HFFc6 (cell line): Measurements from ENCODE around the gene VAV3. TPM values are rescaled to one million over a fixed set of nuclear protein-coding genes. Genes with fewer than 3 reads are reported as not detected.

ENCODE experiments used
- DNase-seq: peaks from one replicate; pipeline ENCODE4 v3.0.0-alpha.2; 2018
- H3K27ac Mint-ChIP-seq: 2 replicates; pipeline ENCODE4 v1.8.0; 2020; ENCODE audit warnings: mild to moderate bottlenecking, mixed read lengths
- H3K27me3 Mint-ChIP-seq: 2 replicates; pipeline ENCODE4 v1.8.0; 2021; ENCODE audit warnings: mild to moderate bottlenecking, moderate library complexity, mixed read lengths; ENCODE audit not compliant: insufficient read depth
- H3K36me3 Mint-ChIP-seq: 2 replicates; pipeline ENCODE4 v1.8.0; 2021; ENCODE audit warnings: low read depth, mixed read lengths
- H3K4me1 Mint-ChIP-seq: 2 replicates; pipeline ENCODE4 v1.8.0; 2020; ENCODE audit warnings: low read depth, mixed read lengths
- H3K4me3 Mint-ChIP-seq: 2 replicates; pipeline ENCODE4 v1.8.0; 2020; ENCODE audit warnings: mild to moderate bottlenecking, moderate library complexity, mixed read lengths
- H3K9me3 Mint-ChIP-seq: 2 replicates; pipeline ENCODE4 v1.8.0; 2020; ENCODE audit warnings: mild to moderate bottlenecking, mixed read lengths
- total RNA-seq, 6 experiments: library from RNA; stranded (reverse); fragmentation: NEBNext Ultra II Directional; extraction: Animal tissue kit (Norgen Biotek cat#: 25700); gene quantifications; 2 replicates in 1 of 6; 3 replicates in 5 of 6; pipeline ENCODE4 v1.2.3, GENCODE V29; 2021
- TF ChIP-seq, protein P1 (sequence below): fragments of 200-600 bp; sonication (generic); IDR thresholded peaks from 2 replicates; pipeline ENCODE4 v1.5.0; 2021; ENCODE audit warnings: antibody characterized with exemption, mild to moderate bottlenecking

The VAV3 gene
- total RNA-seq, 6 experiments from 2014 or later, result not detected

DNA sequence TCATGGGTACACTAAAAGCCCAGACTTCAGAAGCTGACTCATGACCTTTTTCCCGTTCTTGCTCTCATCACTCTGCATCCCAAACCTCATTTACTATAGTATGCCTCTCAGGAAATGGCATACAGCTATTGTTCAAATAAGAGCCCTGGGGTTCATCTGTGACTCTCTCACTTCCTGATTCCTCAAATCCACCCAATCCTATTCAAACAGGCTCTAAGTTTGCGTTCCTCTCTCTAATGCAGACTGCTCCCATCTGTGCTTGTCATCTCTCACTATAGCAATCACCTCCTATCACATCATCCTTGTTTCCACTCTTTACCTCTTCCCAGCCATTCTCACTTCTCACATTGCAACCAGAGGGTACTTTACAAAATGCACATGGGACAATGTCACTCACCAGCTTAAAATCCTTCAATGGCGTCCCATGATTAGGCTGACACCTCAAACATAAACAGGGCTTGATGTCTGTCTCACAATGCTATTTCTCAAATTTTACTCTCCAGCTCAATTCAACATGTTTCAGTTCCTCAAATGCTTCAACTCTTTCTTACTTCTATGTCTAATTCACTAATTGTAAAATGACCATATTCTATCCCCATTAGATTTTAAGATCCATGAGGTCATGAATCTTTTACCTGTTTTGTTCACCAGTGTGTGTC lies 415.7 kb downstream of the VAV3 start:
- H3K27me3 Mint-ChIP-seq, result no peaks in the 10 kb centered on the region
- H3K4me1 Mint-ChIP-seq, result no peaks in the 10 kb centered on the region
- H3K9me3 Mint-ChIP-seq, result peaks cover 5% of the 10 kb centered on the region
- no peak overlapping the region for H3K4me3 Mint-ChIP-seq
- no peaks in the 10 kb centered on the region for H3K36me3 Mint-ChIP-seq
- TF ChIP-seq, protein P1, sequence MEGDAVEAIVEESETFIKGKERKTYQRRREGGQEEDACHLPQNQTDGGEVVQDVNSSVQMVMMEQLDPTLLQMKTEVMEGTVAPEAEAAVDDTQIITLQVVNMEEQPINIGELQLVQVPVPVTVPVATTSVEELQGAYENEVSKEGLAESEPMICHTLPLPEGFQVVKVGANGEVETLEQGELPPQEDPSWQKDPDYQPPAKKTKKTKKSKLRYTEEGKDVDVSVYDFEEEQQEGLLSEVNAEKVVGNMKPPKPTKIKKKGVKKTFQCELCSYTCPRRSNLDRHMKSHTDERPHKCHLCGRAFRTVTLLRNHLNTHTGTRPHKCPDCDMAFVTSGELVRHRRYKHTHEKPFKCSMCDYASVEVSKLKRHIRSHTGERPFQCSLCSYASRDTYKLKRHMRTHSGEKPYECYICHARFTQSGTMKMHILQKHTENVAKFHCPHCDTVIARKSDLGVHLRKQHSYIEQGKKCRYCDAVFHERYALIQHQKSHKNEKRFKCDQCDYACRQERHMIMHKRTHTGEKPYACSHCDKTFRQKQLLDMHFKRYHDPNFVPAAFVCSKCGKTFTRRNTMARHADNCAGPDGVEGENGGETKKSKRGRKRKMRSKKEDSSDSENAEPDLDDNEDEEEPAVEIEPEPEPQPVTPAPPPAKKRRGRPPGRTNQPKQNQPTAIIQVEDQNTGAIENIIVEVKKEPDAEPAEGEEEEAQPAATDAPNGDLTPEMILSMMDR, result no peak
- no peak overlapping the region for H3K27ac Mint-ChIP-seq
- no peak for DNase-seq

DNA sequence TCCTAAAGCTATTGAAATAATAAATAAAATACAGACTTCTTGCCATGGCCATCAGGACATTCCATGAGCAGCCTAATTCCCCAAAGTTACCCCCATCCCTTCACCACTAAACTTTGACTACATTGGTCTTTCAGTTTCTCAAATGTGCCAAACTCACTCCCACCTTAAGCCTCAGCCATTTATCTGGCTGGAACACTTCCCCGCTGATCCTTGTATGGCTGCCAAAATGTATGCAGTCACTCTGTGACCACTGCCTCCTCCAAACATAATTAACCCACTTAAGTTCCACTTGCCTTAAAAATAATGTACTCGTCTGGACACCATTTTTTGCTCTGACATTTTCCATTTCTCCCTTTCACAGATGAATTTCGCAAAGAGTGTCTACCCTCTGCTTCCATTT lies 416.7 kb downstream of the VAV3 start:
- TF ChIP-seq, protein P1, result no peak
- Mint-ChIP-seq H3K9me3 (peaks cover 9% of the 10 kb centered on the region), H3K27ac (no peak overlapping the region), H3K4me3 (no peak overlapping the region), H3K27me3 (no peaks in the 10 kb centered on the region), H3K36me3 (no peaks in the 10 kb centered on the region), H3K4me1 (no peaks in the 10 kb centered on the region)
- DNase-seq, result no peak

DNA sequence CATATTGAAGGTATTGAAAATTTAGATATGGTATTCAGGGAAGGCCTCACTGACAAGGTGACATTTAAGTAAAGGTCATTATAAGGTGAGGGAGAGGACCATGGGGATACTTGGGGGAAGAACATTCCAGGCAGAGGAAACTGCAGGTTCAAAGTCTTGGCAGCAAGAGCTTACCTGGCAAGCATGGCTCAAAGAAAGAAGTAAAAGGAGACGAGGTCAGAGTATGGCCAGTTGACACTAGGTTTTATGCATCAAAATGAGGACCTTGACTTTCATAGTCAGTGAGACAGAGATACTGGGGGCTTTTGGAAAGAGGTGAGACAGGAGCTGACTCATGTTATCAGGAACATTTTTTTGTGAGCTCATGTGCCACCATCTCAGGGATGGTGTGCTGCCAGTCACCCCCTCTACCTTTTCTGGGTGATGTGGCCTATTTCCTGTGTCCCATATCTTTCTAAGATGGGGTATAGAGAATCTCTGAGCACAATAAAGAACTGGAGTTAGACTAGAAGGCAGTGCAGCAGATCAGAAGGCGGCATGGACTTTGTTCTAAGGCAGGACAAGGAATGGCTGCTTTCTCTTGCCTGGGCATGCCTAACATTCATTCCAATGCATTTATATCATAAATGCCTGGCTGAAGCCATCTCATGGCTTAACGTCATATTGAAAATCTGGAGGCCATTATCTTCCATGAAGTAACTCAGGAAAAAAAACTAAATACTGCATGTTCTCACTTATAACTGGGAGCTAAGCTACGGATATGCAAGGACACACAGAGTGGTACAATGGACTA lies 417.4 kb downstream of the VAV3 start:
- Mint-ChIP-seq H3K9me3 (peaks cover 13% of the 10 kb centered on the region), H3K27me3 (no peaks in the 10 kb centered on the region), H3K27ac (no peak overlapping the region), H3K4me1 (no peaks in the 10 kb centered on the region), H3K4me3 (no peak overlapping the region), H3K36me3 (no peaks in the 10 kb centered on the region)
- no peak for DNase-seq
- TF ChIP-seq, protein P1, result no peak

DNA sequence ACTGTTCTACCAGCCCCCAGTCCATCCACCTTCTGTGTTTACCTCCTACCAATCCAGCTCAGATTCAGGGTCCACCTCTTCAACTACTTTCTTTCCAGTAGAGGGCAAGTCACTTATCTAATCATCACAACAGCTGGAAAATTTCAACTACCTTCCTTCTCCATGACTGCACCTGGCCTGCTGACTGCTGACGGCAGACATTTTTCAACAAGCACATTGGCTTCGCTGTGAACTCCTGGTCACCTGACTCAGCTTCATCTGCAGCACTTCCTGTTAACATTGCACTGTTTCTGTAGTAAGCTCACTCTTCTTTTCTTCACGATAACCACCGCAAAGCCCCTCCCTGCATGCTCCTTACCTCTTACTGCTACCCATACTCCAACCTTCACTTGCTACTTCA lies 418.4 kb downstream of the VAV3 start:
- TF ChIP-seq, protein P1, result no peak
- Mint-ChIP-seq H3K27me3 (no peaks in the 10 kb centered on the region), H3K4me3 (no peak overlapping the region), H3K9me3 (peaks cover 14% of the 10 kb centered on the region), H3K36me3 (no peaks in the 10 kb centered on the region), H3K4me1 (no peaks in the 10 kb centered on the region), H3K27ac (no peak overlapping the region)
- no peak for DNase-seq

DNA sequence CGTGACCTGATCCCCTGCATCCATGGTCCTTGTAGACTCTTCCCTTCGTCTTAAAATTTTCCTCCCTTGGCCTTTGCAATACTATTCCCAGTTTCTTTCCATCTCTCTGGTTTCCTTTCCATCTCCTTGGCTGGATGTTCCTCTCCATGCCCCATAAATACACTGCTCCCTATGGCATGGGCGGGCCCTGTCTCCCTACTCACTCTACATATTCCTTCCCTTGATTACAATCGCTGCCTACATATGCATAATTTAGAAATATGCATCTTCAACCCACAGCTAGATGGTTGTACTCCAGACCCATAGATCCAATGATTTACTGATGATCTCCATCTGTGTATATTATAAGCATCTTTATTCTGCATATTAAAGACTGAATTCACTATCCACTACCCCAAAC lies 419.1 kb downstream of the VAV3 start:
- Mint-ChIP-seq H3K27me3 (no peaks in the 10 kb centered on the region), H3K27ac (no peak overlapping the region), H3K9me3 (peaks cover 14% of the 10 kb centered on the region), H3K36me3 (no peaks in the 10 kb centered on the region), H3K4me3 (no peak overlapping the region), H3K4me1 (no peaks in the 10 kb centered on the region)
- no peak for DNase-seq
- TF ChIP-seq, protein P1, result no peak
